ENCODE data around the gene THAP12.
"Not testable (repeated sequence)": the region's sequence is repeated elsewhere in the genome, so short reads cannot be mapped to it uniquely, and the experiment has no call there.

THAP12 gene

GRCh38 chr11:76334826-76335389 is 46.0 kb downstream of the THAP12 start:
- no peak overlapping the region for H3K4me3 ChIP-seq (ENCODE audit: low read depth, low read length)
- no peak for DNase-seq (ENCODE audit: low read depth)

- DNase-seq (ENCODE audit: low read depth) = no peak
These were observed 50.3 kb downstream of the THAP12 start for GRCh38 chr11:76330651-76331050.

GRCh38 chr11:76329983-76330382 is 50.9 kb downstream of the THAP12 start:
- H3K4me3 ChIP-seq (ENCODE audit: low read depth, low read length) = no peak overlapping the region

More at GRCh38 chr11:76330651-76331050, 50.3 kb downstream of the THAP12 start:
- no peak overlapping the region for H3K4me3 ChIP-seq (ENCODE audit: low read depth, low read length)

DNA sequence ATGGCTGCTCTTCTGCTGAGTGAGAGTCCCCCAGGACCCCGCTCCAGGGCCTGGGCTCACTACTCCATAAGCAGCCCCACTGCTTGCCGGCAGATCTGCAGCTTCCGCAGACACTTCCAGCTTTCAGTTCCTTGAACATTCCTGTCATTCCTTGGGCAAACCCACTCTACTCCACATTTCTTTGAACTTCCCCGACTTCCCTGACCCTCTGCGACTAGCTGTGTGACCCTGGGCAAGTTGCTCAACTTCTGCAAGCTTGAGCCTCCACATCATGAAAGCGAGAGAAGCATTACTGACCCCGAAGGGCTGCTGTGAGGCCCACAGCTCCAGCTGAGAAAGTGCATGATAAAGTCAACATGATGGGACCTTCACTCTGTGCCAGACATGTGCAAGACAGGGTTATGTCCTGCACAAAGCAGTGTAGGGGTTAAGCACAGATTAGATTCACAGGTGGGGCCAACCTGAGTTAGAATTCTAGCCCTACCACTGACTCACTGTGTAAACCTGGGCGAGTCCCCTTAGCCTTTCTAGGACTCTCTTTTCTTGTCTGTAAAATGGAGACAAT is 51.8 kb downstream of the THAP12 start:
- peak; percentile 22 for DNase-seq (ENCODE audit: low read depth)
- H3K4me3 ChIP-seq (ENCODE audit: low read depth, low read length) = no peak overlapping the region

More at GRCh38 chr11:76329983-76330382, 50.9 kb downstream of the THAP12 start:
- DNase-seq (ENCODE audit: low read depth) = no peak

- no peak for DNase-seq (ENCODE audit: low read depth)
- no peak overlapping the region for H3K4me3 ChIP-seq (ENCODE audit: low read depth, low read length)
These were observed 53.1 kb downstream of the THAP12 start for GRCh38 chr11:76327756-76328388.

- no peak overlapping the region for H3K4me3 ChIP-seq (ENCODE audit: low read depth, low read length)
- no peak for DNase-seq (ENCODE audit: low read depth)
These were observed 53.7 kb downstream of the THAP12 start for GRCh38 chr11:76327202-76327601.

GRCh38 chr11:76325185-76325584 is 55.7 kb downstream of the THAP12 start:
- DNase-seq (ENCODE audit: low read depth) = no peak
- H3K4me3 ChIP-seq (ENCODE audit: low read depth, low read length) = no peak overlapping the region

DNA sequence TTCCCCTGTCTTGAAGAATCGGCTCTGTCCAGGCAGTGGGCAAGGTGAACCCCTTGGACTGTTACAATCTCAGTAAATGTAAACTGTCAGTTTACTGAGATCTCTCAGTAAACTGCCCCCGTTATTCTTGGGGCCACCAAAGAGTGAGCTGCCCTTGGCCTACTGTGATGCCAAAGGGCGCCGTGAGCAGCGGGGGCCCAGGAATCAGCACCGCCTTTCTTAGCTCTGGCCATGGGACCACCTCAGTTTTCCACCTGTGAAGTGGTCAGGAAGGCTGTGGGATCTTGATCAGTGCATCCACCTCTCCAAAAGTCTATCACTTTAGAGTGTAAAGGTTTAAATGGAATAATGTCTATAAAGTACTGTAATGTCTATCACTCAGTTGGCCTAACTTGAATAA is 57.1 kb downstream of the THAP12 start:
- no peak overlapping the region for H3K4me3 ChIP-seq (ENCODE audit: low read depth, low read length)
- DNase-seq (ENCODE audit: low read depth) = no peak

DNA sequence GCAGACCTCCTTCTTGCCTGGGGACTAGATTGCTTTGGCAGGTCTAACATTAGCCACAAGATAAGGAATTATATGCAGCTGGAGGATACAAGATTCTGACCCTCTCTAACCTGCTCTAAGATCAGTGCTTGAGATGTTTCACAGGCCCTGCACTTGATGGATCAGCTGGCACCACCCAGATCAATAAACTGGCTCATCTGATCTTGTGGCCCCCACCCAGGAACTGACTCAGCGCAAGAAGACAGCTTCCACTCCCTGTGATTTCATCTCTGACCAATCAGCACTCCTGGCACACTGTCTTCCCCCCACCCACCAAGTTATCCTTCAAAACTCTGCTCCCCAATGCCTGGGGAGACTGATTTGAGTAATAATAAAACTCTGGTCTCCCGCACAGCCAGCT is 57.6 kb downstream of the THAP12 start:
- not testable (repeated sequence) for H3K4me3 ChIP-seq (ENCODE audit: low read depth, low read length); DNase-seq (ENCODE audit: low read depth)

GRCh38 chr11:76322942-76323341 is 58.0 kb downstream of the THAP12 start:
- H3K4me3 ChIP-seq (ENCODE audit: low read depth, low read length) = no peak overlapping the region
- DNase-seq (ENCODE audit: low read depth) = no peak

DNA sequence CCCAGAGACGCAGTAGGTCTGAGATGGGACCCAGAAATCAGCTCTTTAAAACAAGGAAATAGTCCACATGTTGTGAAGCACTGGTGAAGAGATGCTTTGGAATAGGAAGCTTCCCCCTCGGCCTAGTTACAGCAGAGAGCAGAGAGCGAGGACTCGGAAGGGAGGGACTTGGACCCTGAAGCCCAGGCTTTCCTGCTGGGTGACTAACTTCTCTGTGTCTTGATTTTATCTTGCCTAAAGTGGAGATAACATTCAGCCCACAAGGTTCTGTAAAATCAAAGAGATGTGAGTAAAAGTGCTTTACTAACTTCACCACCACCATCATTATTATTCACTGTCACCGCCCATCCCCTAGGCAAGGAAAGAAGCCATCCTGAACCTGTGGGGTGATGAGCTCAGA is 58.4 kb downstream of the THAP12 start:
- DNase-seq (ENCODE audit: low read depth) = no peak
- H3K4me3 ChIP-seq (ENCODE audit: low read depth, low read length) = no peak overlapping the region

- DNase-seq (ENCODE audit: low read depth) = no peak
- H3K4me3 ChIP-seq (ENCODE audit: low read depth, low read length) = no peak overlapping the region
These were observed 59.0 kb downstream of the THAP12 start for GRCh38 chr11:76321820-76322524.

GRCh38 chr11:76321340-76321739 is 59.6 kb downstream of the THAP12 start:
- no peak for DNase-seq (ENCODE audit: low read depth)
- H3K4me3 ChIP-seq (ENCODE audit: low read depth, low read length) = no peak overlapping the region

- no peak for DNase-seq (ENCODE audit: low read depth)
- no peak overlapping the region for H3K4me3 ChIP-seq (ENCODE audit: low read depth, low read length)
These were observed 60.0 kb downstream of the THAP12 start for GRCh38 chr11:76320929-76321328.

GRCh38 chr11:76319798-76320197 is 61.1 kb downstream of the THAP12 start:
- not testable (repeated sequence) for H3K4me3 ChIP-seq (ENCODE audit: low read depth, low read length); DNase-seq (ENCODE audit: low read depth)

- H3K4me3 ChIP-seq (ENCODE audit: low read depth, low read length) = no peak overlapping the region
- peak; percentile 11 for DNase-seq (ENCODE audit: low read depth)
These were observed 62.1 kb downstream of the THAP12 start for GRCh38 chr11:76318744-76319384.

DNA sequence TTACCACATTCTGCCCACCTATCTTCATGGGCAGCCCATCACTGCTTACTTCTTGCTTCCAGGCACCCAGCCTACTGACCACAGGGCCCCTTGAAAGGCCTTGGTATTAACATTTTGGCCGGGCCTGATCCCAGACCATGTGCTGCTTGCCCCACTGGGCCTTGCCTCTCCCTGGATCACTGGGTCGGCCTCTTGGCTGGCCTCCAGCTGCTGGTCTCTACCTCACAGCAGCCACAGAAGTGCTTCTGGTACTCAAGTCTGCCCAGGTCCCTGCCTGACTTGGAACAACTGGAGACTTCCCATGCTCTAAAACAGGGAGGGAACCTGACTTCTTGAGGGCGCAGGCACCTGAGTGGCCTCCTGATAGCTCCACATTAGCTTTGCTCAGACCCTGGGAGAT is 63.6 kb downstream of the THAP12 start:
- H3K4me3 ChIP-seq (ENCODE audit: low read depth, low read length) = no peak overlapping the region
- DNase-seq (ENCODE audit: low read depth) = no peak

GRCh38 chr11:76316726-76317125 is 64.2 kb downstream of the THAP12 start:
- no peak overlapping the region for H3K4me3 ChIP-seq (ENCODE audit: low read depth, low read length)
- no peak for DNase-seq (ENCODE audit: low read depth)

DNA sequence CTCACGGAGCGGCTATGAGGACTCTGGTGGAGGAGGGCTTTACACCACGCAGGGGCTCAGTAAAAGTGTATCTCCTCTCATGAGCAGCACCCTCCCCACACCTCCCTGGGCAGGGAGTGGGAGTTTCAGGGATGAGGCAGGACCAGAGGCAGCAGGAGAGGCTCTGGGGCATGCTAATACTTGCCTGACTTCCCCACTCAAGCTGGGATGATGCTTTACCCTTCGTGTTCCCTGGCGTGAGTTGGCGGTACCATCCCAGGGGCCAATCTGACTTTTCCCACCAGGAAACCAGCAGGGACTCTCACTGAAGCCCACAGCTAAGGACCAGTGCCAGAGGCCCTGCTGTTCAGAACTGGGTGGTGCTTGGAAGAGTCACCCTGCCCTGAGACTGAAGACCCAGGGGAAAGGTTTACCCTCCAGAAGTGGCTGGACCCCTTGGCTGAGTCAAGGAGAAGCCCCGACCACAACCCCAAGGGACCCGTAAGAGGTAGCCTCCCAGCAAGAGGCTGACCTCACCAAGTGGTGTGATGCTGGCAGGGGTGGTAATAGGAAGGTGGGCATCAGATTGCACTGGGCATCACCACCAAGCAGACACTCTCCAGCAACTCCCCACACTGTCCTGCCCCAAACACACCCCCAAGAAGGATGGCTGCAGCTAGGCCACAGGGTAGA is 65.6 kb downstream of the THAP12 start:
- no peak overlapping the region for H3K4me3 ChIP-seq (ENCODE audit: low read depth, low read length)
- DNase-seq (ENCODE audit: low read depth) = no peak

DNA sequence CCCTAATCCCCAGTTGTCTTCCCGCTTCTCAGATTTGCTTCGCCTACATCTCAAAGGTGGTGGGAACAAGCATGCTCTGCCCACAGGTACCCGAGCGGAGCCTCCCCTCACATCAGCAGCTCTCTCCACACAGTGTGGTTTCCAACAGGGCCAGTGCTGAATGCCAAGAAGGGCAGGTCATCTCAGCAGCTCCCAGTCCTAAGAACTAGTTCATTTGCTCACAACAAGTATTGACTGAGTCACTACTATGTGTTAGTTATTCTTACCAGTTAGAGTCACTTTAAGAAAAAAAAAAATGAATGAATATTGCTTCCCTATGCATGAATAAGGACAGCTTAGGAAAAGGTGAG is 66.2 kb downstream of the THAP12 start:
- peak; percentile 19 for DNase-seq (ENCODE audit: low read depth)
- H3K4me3 ChIP-seq (ENCODE audit: low read depth, low read length) = no peak overlapping the region

Measured in skeletal muscle cell (primary cell).